ENCODE data around the gene FBXW4.
"Not testable (repeated sequence)": the region's sequence is repeated elsewhere in the genome, so short reads cannot be mapped to it uniquely, and the experiment has no call there.

FBXW4 gene

DNA sequence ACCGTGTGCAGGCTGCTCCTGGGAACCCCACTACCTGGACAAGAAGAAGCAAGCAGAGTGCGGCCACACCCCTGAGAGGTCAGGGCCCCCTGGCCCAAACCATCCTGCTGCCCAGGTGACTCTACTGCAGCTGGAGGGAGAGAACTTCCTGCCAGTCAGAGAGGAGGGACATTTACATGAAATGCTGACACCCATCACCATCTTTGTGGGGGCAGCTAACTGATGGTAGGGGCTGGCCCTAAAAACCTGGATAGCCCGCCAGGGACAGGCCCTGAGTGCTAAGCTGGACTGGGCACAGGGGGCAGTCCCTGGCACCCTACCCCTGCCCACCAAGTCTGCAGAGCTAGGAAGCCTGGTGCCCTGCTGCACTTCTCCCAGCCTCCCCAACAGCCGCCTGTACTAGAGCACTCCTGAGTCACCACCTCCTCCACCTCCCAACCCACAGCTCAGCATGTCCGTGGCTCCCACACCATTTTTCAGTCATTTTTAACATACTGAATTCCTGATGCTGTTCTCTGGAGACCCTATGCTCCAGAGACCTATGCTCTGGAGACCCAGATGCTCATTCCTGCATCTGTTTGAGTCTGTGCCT is 79.3 kb downstream of the FBXW4 start:
- DNase-seq, result no peak

DNA sequence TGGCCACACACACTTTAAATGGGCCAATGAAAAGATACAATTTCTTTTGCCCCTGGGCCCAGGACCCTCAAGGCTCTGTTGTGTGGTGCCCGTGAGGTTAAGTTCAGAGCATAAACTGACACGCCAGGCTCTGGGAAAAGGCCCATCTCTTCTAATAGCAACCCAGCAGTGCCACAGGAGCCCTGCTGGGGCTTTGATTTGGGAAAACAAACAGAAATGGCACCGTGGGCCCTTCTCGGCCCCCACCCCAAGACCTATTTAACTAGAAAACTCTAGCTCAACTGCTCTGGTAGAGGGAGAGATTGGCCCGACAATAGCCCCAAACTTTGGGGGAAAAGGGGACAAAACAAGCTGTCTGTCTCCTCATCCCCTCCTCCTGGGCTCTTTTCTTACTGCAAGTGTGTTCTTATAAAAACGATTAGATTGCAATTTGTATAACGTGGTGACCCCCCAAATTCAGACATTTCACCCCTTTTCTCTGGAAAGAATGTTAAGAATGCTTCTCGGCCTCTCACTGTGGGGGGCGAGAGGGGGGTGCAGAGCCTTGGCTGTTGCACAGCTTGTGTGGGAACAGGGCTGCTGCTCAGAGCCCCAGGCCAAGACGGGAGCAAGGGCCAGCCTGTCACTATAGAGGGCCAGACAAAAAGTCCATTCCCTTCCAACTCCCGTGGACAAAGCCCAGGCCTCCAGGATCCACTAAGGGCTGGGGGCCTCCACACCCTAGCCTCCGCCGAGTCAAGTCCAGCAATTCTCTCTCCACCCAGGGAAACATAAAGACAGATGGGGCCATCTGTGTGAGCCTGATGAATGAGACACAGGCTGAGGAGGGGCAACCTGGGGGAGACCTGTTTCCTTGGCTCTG is 80.1 kb downstream of the FBXW4 start:
- no peak for DNase-seq

DNA sequence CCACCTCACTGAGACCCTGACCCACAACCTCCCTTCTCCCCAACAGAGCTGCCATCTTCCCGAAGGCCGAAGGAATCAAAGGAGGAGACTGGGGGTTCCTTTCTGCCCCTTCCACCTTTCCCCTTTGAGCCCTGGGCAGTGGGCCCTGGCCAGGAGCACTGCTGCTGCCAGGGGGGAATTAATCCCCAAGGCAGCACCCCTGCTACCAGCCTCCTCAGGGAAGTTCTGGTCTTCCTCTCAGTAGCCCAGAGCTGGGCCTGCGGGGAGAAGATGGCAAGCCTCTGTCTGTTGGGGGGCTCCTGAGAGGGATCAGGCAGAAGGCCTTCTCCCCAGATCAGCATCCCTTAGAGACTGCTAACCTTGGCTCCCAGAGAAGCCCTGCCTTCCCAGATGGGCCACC is 81.3 kb downstream of the FBXW4 start:
- DNase-seq, result no peak

DNA sequence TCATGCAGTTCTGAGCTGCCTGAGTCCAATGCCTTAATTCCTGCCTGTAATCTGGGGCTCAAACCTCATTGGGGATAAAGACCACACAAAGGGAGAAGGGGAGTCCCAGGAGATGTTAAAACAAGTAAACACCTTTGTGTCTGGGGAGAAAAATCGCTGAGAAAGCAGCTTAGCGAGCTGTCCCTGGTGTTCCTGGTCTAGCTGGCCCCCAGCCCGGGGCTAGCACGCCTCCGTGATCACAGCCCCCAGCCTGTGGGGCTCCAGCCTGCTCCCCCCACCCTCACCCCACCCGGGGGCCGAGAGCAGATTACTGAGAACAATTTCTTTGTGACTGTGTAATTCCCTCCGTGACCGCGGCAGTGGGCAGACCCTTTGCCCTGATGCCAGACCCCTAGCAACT is 82.1 kb downstream of the FBXW4 start:
- no peak for DNase-seq

DNA sequence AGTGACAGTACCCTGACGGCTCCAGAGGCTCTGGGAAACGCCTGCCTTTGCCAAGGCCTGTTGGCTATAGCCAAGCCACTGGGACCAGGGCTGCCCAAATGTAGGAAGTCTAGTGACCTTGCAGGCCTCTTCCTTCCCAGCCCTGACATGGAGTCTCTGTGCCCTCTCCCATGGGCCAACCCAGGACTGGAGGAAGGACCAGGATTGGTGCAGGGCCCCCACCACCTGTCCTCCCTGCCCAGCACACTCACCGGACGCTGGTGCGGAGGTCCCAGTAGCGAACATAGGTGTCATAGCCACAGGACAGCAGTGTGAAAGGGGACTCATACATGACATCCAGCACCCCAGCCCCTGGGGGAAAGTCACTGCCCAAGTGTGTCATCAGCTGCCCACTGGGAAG is 82.9 kb downstream of the FBXW4 start:
- no peak for DNase-seq

DNA sequence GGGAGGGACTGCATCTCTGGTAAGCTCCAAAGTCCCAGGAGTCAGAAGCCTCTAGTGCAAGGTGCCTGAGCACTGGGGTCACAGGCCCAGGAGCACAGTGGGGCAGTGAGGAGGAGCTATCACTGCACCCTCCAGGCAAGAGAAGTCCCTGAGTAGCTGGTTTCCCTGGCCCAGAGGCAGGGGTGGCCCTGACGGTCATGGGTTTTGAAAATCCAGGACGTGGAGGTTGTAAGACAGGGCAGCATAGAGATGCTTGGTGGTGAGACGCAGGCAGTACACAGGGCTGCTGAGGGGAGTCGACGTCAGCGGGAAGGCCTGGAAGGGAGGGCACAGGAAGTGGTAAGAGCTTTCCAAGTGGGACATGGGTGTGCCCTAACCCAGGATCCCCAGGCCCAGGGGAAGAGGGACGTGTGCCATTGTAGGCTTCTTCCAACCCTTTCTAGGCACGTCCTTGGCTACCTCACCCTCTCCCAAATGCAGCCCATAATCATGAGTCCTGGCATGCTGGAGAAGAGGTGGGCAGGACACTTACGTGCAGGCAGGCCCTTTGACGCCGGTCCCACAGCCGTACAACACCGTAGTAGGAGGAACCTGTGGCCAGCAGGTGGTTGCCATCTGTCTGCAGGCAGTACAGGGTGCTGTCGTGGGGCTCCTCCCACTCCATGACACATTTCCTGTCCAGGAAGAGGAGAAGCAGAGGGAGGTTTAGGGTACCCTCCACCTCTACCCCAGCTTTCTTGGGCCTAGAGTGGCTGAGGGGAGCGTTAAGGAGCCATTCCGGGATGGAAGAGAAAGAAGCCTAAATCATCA is 83.7 kb downstream of the FBXW4 start:
- no peak for DNase-seq

DNA sequence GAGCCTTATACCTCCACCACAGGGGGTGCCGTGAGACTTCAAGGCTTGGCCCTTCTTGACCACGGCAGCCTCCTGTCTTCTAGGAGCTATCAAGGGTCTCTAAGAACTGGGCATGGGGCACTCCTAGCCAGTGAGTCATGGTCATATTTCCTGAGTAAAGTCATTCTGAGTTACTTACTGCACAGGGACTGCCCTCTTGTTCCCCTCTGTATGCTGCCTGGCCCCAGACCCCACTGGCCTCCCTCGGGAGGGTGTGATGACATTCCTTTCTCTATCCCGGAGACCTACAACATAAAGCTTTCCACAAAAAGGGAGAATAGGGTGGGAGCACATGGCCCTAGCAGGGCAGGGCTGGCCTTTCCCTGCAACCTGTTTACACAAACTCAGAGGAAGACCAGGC is 85.5 kb downstream of the FBXW4 start:
- no peak for DNase-seq

DNA sequence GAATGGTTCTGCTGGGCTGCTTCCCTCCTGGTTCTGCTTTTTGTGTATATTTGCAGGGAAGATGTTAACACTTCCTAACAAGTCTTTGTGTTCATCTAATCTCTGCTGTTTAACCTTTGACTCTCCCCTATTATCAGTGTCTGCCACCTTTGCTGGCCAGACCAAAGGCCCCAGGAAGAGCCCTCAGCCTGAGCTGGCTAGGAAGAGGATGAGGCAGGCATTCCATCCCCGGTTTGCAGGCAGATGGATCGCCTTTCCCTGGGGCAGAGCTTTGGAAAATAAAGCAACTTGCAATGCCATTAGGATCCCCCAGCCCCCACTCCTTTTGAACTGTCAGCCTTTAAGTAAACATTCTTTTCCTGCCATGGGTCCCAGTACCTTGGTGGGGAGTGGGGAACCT is 87.8 kb downstream of the FBXW4 start:
- no peak for DNase-seq

DNA sequence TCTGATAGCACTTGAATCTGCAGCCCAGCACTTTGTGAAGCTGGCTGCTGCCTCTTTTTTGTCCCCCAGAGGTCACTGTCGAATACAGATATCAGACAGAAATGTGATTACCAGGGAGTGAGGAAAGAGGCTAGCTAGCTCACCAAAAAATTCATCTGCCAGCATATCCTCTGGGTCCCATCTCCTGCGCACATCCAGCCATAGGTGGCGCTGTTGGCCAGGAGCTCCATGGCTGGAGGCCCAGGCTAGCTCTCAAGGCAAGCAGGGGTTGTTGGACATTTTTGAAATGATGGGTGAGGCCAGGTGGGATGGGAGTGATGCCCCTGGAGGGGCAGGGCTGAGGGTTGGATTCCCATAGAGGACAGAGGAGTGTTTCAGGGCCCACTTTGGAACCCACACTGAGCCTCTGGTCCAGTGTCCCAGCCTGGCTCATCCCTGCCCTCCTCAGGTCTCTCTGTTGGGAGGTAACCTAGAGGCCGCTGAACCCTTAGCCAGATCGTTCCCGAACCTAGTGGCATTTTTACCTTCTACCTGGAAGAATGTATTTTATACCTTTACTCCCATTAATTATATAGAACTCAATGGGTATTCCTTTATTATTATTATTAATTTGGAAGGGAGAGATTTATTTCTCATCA is 92.1 kb downstream of the FBXW4 start:
- DNase-seq, result peak; percentile 51

DNA sequence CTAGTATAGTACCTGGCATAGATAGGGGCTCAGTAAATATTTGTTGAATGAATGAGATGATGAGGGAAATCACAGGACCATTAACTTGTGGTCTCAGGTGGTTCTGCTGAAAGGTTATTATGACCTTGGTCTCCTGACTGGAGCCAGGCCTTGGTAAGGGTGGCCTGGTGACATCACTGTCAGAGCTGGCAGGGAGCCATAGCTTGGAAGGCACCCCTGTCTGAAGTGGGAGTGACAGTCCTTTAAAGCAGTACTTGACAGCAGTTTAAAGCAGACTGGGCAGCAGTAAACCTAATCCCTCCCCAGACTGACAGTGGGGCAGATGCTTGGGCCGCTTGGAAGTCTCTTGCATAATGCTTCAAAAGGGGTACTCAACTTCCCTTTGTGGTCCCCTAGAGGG is 93.4 kb downstream of the FBXW4 start:
- no peak for DNase-seq

DNA sequence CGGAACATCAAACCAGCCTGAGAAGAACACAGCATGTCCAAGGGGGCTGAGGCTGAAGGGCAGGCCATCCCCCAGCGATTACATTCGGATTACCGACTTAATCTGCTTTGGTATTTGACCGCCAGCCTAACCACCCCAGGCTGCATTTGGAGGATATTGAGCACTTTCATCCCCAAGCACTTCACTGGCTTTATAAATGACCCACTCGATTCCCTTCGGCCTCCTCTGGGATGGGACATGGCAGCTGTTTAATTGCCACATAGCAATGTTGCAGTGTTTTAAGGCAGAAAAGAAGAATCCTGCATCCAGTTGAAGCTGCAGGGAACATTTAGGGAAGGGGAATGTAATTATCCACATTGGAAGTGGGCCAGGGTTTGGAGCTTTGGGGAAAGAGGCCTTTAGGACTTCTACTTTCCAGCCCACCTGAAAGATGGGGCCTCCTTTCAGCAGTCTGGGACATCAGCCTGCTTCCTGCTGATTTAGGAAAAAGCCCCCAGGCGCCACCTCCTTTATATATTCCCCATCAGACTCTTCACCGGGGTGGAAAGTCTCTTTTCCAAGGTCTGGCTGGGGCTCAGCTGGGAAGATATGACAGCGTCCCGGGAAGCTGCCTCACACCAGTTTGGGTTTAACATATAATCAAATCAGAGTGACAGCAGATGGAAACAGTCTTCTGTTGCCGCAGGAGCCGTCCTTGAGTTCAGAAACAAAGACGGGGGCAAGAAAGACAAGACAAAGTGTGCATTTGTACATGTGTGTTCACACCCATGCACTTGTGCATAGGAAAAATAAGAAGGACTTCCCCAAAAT is 97.7 kb downstream of the FBXW4 start:
- DNase-seq, result no peak

DNA sequence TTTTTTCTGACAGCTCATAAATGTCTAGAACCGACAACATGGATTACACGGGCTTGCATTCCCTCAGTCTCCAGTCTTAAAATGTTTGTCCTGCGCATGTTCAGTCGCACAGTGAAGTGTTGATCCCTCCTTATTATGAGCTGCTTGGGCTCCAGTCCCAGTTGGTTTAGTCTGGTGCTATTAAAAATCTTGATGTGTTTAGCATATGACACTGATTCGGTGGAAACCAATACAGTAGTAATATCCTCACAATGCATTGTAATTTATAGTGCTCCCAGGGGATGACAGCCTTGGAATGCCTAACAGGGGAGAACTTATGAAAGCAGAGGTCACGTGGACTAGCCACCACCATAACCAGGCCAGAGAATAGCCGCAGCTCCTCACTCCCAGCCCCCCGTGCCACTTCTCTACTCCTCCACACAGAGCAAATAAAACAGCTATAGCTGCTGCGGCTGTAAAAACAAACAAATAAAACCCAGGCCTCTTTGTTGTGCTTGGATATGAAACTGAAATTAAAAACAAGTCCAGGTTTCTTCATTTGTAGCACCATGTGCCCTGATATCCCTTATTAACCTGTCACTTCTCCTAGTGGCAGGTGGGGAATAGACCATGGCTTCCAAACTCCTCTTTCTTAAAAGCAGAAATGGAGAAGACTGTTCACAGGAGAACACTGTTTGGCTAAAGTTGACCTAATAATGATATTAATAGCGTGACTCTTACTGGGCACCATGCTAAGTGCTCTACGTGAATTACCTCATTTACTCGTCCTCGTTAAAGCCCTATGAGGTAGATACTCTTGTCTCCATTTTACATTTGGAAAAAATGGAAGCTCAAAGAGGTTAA is 99.2 kb downstream of the FBXW4 start:
- no peak for DNase-seq

DNA sequence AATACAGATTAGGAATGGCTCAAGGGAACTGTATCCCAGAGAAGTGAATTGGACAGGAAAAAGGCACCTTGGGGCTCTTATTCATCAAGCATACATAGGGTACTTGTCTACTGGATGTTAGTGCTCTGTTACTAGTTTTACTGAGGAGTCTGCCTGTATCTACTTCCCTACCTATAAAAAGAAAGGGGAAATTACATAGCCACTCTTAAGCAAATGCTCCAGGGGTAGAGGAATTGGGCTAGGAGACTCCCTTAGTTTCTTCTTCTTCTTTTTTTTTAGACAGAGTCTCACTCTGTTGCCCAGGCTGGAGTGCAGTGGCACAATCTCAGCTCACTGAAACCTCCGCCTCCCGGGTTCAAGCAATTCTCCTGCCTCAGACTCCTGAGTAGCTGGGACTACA is 101.6 kb downstream of the FBXW4 start:
- not testable (repeated sequence) for DNase-seq

DNA sequence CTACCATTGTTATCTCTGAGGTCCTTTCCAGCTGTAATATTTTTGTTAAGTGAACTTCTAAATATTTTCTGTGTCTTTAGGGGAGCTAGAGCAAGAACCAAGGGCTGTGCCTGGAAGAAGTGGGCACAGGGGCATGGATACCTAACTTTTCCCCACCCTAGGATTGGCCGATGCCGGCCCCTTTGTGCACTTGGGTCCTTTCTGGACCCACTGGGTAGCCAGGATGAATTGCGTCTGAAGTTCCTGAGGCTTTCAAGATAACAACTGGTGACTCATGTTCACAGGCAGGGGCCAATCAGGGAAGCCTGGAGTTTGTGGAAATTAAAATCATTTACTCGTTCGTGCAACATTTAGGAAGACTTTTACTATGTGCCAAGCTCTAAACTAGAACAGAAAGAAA is 106.1 kb downstream of the FBXW4 start:
- DNase-seq, result no peak

DNA sequence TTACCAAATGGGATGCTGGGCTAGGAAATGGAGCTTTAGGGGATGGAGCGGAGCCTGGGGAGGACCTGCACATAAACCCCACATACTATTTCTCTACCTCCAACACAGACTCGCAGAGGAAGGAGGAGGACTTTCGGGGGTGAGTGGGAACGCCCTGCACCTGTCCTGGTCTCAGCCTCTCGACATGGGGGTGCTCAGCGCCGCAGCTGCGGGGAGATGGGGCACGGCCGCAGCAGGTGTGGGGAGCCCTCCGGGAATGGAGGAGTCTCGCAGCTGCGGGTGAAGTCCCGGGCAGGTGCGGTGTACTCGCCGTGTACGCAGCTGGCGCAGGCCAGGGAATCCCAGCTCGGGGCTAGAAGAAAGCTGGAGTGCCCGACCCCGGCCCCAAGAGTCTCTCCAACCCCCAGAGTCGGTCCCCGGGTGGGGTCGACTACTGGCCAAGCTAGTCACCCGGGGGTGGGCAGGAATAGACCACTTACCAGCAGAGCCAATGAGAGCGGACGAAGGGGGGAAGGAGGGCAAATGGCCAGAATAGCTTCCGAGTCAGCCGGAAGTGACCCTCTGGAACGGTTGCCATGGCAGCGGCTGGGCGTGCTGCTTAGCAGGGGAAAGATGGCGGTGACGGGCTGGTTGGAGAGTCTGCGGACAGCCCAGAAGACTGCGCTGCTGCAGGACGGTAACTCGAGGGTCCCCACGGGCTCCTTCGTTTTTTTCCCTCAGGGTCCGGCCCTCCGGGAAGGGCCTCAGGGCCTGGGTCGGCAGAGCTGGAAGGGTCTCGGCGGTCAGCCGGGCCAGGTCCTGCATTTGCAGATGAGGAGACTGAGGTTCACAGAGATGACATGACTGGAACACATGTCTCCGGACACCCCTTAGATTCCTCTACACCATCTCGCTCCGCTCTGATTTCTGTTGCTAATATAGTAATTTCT is 107.0 kb downstream of the FBXW4 start, which contains the start of the genes DPCD and POLL:
DPCD (plus strand) TSS at position 597 of the 929 bp plus-strand sequence; CDS start at position 613, 16 bp downstream.
POLL (minus strand) TSS at position 533 of the 929 bp plus-strand sequence. CDS start 897 bp downstream, outside the sequence.
- DNase-seq, result peak; percentile 89

DNA sequence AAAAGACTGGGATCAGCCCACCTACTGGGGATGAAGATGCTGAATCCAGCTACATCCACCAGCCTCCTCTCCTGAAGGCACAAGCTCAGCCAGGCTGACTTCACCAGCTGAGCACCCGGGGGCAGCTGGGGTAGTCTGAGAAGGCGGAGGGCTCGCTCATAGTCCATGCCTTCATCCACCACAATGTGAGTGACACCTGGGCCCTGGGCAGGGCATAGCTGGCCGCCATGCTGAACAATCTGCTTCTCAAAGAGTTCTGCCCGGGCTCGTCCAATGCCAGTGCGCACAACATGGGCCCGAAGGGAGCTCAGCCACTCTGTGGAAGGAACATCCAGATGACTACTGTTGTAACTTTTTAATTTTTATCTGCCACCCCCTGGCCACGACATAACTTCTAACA is 109.1 kb downstream of the FBXW4 start:
- DNase-seq, result no peak

DNA sequence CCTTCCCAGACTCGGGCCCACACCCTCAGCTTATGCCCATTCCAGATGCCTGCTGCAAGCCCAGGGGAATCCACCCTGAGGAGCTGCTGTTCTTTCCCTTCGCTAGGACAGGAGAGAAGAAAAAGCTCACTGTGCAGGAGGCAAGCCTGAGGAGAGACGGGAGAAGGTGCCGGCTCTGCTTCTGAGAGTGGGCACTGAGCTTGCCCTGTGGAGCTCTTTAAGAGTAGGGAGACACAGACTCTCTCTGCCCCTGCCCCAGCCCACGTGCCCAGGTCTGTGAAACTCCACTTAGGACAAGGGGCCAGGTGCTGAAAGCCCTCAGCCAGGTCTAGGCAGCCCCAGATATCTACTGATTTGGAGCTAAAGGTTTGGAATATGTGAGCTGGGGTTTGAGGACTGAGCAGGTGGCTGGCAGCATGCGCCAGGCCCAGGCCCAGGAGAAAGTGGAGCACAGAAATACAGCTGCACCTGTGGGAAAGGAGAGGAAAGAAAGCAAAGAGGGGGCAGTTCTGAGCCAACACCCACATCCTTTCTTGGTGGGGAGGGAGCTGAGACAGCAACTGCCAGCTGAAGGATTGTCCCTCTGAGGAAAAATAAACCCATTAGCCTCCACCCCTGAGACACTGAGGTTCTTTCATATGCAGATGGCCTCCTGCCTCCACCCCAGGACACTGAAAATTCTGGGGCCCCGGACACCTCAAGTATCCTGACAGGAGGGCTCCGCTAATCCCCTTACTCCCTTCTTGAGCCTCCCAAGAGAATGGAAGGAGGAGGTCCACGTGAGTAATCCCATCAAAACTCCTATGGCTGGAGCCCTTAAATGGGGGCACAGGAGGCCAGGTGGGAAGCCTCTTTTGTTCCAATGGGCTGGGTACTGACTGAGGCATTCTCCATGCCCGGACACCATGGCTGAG is 114.2 kb downstream of the FBXW4 start:
- DNase-seq, result no peak

DNA sequence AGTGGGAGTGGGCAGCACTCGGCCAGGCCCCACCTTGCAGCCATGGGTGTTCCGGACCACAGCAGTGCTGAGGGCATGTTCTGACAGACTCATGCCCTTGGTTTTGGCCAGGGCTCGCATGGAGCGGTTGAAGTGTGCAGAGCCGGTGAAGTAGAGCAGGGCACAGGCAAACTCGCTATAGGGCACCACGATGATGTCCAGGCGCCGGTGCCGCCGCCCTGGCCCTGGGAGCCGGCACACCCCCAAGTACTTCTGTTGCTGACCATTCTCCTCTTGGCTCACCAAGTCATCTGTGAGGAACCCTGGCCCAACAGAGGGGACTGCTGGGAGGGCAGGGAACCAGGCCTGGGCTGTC is 115.5 kb downstream of the FBXW4 start:
- no peak for DNase-seq
